PC-3 (cell line): Measurements from ENCODE around the gene ZNF280D.

ENCODE experiments used
- EZH2 ChIP-seq: fragments of 300-600 bp; sonication (generic); IDR thresholded peaks from one replicate; pipeline ENCODE4 v1.6.1; 2017; ENCODE audit warnings: antibody characterized with exemption, mild to moderate bottlenecking, low read length; ENCODE audit not compliant: unreplicated experiment
- EZH2phosphoT487 ChIP-seq: fragments of 300-600 bp; sonication (generic); IDR thresholded peaks from 2 replicates; pipeline ENCODE4 v1.6.1; 2018; ENCODE audit warnings: mild to moderate bottlenecking, antibody characterized with exemption, low read length, borderline replicate concordance
- TF ChIP-seq, protein P1 (sequence below): fragments of 300-600 bp; sonication (generic); conservative IDR thresholded peaks from 2 replicates; pipeline ENCODE4 v1.5.1; 2017; ENCODE audit warnings: antibody characterized with exemption, low read depth, mild to moderate bottlenecking, low read length

DNA sequence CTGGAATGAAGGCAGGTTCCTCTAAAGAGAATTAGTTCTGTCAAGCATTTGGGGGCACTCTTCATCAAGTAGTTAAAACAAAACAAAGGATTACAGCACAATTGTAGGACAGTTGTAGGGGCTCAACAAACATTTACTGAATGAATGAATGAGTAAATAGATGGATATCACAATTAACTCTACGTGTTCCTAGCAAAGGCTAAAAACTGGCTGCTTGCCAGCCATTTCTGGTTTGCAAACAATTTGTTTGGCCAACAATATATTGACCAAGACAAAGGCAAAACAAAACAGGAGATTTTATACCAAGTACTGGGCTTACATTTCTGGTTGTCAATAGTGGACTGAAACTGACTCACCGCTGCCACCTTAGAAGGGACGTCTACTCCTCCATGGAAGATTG, 116.8 kb downstream of the ZNF280D start:
- TF ChIP-seq, protein P1, sequence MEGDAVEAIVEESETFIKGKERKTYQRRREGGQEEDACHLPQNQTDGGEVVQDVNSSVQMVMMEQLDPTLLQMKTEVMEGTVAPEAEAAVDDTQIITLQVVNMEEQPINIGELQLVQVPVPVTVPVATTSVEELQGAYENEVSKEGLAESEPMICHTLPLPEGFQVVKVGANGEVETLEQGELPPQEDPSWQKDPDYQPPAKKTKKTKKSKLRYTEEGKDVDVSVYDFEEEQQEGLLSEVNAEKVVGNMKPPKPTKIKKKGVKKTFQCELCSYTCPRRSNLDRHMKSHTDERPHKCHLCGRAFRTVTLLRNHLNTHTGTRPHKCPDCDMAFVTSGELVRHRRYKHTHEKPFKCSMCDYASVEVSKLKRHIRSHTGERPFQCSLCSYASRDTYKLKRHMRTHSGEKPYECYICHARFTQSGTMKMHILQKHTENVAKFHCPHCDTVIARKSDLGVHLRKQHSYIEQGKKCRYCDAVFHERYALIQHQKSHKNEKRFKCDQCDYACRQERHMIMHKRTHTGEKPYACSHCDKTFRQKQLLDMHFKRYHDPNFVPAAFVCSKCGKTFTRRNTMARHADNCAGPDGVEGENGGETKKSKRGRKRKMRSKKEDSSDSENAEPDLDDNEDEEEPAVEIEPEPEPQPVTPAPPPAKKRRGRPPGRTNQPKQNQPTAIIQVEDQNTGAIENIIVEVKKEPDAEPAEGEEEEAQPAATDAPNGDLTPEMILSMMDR = no peak
- TF ChIP-seq EZH2 (no peak), EZH2phosphoT487 (no peak)
